ENCODE results near the gene NFS1. TPM values are rescaled to one million over a fixed set of nuclear protein-coding genes. Genes with fewer than 3 reads are reported as not detected.

NFS1 gene
- total and polyA plus RNA-seq, 2 of the 4 experiments (the other 2 are of a cell fraction): 16.5 to 35.6 TPM

DNA sequence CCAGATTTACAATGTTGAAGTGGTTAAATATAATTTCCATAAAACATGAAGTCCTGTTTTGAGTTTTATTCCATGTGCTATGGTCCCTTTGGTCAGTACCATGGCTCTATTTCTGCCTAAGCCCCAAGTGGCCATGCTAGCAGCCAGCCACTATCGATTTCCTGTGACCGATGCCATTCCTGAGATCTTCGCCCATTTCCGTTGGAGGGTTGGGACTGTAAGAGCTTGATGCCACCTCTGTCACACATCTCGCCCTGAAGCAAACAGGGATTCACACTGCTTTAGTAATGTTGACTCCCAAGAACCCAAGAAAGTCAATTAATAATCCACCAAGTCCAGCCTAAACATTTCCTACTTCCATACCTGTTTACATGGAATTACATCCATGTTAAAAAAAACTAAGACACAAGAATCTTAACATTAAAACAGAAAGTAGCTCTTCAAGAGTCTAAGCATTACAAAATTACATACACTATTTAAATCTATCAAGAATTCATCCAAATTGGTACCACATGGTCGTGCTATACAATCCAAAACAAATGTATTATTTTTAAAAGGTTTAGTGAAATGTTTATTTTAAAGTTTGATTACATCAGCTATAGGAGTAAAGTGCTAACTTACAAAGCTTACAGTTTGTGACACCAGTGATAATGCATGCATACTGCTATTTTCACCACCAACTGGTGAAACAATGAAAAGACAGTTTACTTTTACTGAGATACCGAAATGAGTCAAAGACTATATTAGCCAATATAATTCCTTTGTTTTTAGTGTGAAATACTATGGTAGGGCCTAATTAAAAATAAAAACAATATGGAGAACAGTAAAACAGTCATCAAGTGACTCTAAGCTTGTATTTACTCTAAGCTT, 40.4 kb upstream of the NFS1 start:
- Histone ChIP-seq H4K5ac (ENCODE audit: low read depth, low read length) (no peak overlapping the region), H3K27ac (ENCODE audit: insufficient read depth, low read length) (peak overlapping the region; percentile 24; the same call in 1 of the 2 replicates), H4K91ac (ENCODE audit: insufficient read depth, low read depth, low read length) (no peak overlapping the region), H3K36me3 (ENCODE audit: control insufficient read depth, insufficient read depth, low read length) (peaks cover 41% of the 10 kb centered on the region), H2BK15ac (ENCODE audit: low read depth, low read length) (no peak overlapping the region), H3K9ac (ENCODE audit: low read depth, low read length) (no peak overlapping the region), H2BK5ac (ENCODE audit: low read depth, low read length, poor library complexity, severe bottlenecking) (no peak overlapping the region), H3K18ac (ENCODE audit: low read depth, low read length) (no peak overlapping the region), H2AK9ac (replicated peaks; ENCODE audit: low read depth, low read length, poor library complexity) (no peak overlapping the region), H3K4me3 (ENCODE audit: insufficient read depth, low read depth, low read length) (no peak overlapping the region; the same call in 1 of the 2 replicates), H3K23ac (ENCODE audit: low read depth, low read length) (peak overlapping the region; percentile 85), H3K4ac (ENCODE audit: low read depth, low read length) (no peak overlapping the region), H3K9me1 (ENCODE audit: insufficient read depth, low read length) (peaks cover 4% of the 10 kb centered on the region), H3K56ac (ENCODE audit: extremely low read depth, insufficient read depth, low read length) (no peak overlapping the region), H4K8ac (ENCODE audit: low read depth in 2 of 2, low read length in 2 of 2) (no peak overlapping the region), H3K4me2 (ENCODE audit: low read depth, low read length) (peak overlapping the region; percentile 46), H3K4me1 (ENCODE audit: control insufficient read depth, insufficient read depth, low read length) (peaks cover 6% of the 10 kb centered on the region), H3K79me1 (ENCODE audit: low read depth in 1 of 2, low read length in 2 of 2) (peaks cover 0 to 24% of the 10 kb centered on the region in 2 experiments; a peak in 2 of 4 replicates), H2BK120ac (ENCODE audit: low read depth, low read length) (no peak overlapping the region), H4K20me1 (ENCODE audit: insufficient read depth, low read length) (peaks cover 69% of the 10 kb centered on the region), H2AFZ (replicated peaks; ENCODE audit: low read length, poor library complexity) (peak overlapping the region; percentile 43), H3K9me3 (ENCODE audit: control insufficient read depth, insufficient read depth, low read length) (no peaks in the 10 kb centered on the region), H3K27me3 (ENCODE audit: control insufficient read depth, insufficient read depth, low read length) (no peaks in the 10 kb centered on the region), H3K14ac (replicated peaks; ENCODE audit: low read depth, low read length) (peak overlapping the region; percentile 38), H2AK5ac (ENCODE audit: low read depth, low read length) (peak overlapping the region; percentile 44; the same call in 1 of the 2 replicates), H2BK20ac (ENCODE audit: low read depth, low read length) (no peak overlapping the region)
- TF ChIP-seq CTCF (conservative IDR thresholded peaks at IDR 0.05; ENCODE audit: low read depth, low read length) (peak; percentile 31; the same call in 1 of the 2 replicates), RCOR1 (IDR thresholded peaks at IDR 0.05; ENCODE audit: insufficient replicate concordance, low read length) (no peak), CEBPB (IDR thresholded peaks at IDR 0.05; ENCODE audit: low read depth, low read length) (peak; percentile 12; the same call in 1 of the 2 replicates)
- ChIA-PET POLR2A (ENCODE audit: unreplicated experiment) (interaction anchor here (1.0 kb wide), 1 partner anchor 9 kb away, joined by 3 read pairs; no protein-coding TSS in a partner anchor), CTCF (interaction anchor here (0.6 to 0.8 kb wide), 2 partner anchors 136 to 770 kb away, joined by 3 to 4 read pairs; no protein-coding TSS in a partner anchor)
- in situ Hi-C loops (cut with MboI; ENCODE audit: low sequenced_read_pairs): loop anchor here (10.0 kb wide), 1 partner anchor 145 kb away; no protein-coding TSS in a partner anchor
- WGBS, 2 experiments (ENCODE audit: extremely low coverage in 2 of 2, insufficient read length in 1 of 2): 100% methylated on average over 4 of the region's 7 CpGs; no CpG with 5 or more reads in 1 of the 2 experiments
- DNase-seq (peak; percentile 50), ATAC-seq (ENCODE audit: low read depth) (no peak)
- BruUV-seq (replicated peaks): no TSS peak
- dilution Hi-C loops (cut with HindIII; ENCODE audit: low sequenced_read_pairs, unreplicated experiment): no loop called here
- intact Hi-C loops (cut with micrococcal nuclease): loop anchor here (5.0 kb wide), 1 partner anchor 213 kb away; the partner anchor contains the start of gene SCAND1
